Mesendoderm (in vitro differentiated cells): ENCODE results near the gene UNCX.
"Not testable (repeated sequence)": the region's sequence is repeated elsewhere in the genome, so short reads cannot be mapped to it uniquely, and the experiment has no call there.

Experiments used
- DNase-seq: peaks from one replicate; pipeline ENCODE4 v3.0.0; 2013
- H2AK5ac ChIP-seq: 2 replicates; pipeline ENCODE4 v1.6.1; 2013; ENCODE audit warnings: low read length, inconsistent platforms
- H2BK120ac ChIP-seq: 2 replicates; pipeline ENCODE4 v1.6.1; 2013; ENCODE audit warnings: low read depth, mild to moderate bottlenecking, low read length, moderate library complexity, mixed read lengths
- H2BK15ac ChIP-seq: replicated peaks from 2 replicates; pipeline ENCODE4 v1.6.1; 2013; ENCODE audit warnings: low read depth, mild to moderate bottlenecking, moderate library complexity
- H2BK5ac ChIP-seq: 2 replicates; pipeline ENCODE4 v1.6.1; 2013; ENCODE audit warnings: low read length, inconsistent platforms
- H3K18ac ChIP-seq: 2 replicates; pipeline ENCODE4 v1.6.1; 2013; ENCODE audit warnings: mild to moderate bottlenecking, low read length, mixed read lengths
- H3K23ac ChIP-seq: one replicate; pipeline ENCODE4 v1.6.1; 2013; ENCODE audit warnings: low read length
- H3K27ac ChIP-seq: 2 replicates; pipeline ENCODE4 v1.5.1; 2013; ENCODE audit warnings: low read depth, mild to moderate bottlenecking, inconsistent platforms, low read length, moderate library complexity
- H3K27me3 ChIP-seq: 2 replicates; pipeline ENCODE4 v1.6.1; 2013; ENCODE audit warnings: low read length, control low read depth, mild to moderate bottlenecking, inconsistent platforms; ENCODE audit not compliant: insufficient read depth, poor library complexity
- H3K36me3 ChIP-seq: 2 replicates; pipeline ENCODE4 v1.6.1; 2013; ENCODE audit warnings: low read length, inconsistent platforms; ENCODE audit not compliant: control insufficient read depth, insufficient read depth
- H3K4ac ChIP-seq: one replicate; pipeline ENCODE4 v1.6.1; 2013; ENCODE audit warnings: low read depth, mild to moderate bottlenecking, low read length, moderate library complexity
- H3K4me1 ChIP-seq: 2 replicates; pipeline ENCODE4 v1.6.1; 2013; ENCODE audit warnings: low read depth, low read length, inconsistent platforms; ENCODE audit not compliant: control insufficient read depth
- H3K4me2 ChIP-seq: 2 replicates; pipeline ENCODE4 v1.6.1; 2013; ENCODE audit warnings: low read length
- H3K4me3 ChIP-seq: 2 replicates; pipeline ENCODE4 v1.5.1; 2013; ENCODE audit warnings: mild to moderate bottlenecking, low read length
- H3K56ac ChIP-seq: one replicate; pipeline ENCODE4 v1.6.1; 2013; ENCODE audit warnings: low read length
- H3K79me1 ChIP-seq: 2 replicates; pipeline ENCODE4 v1.6.1; 2013; ENCODE audit warnings: low read length, inconsistent platforms
- H3K79me2 ChIP-seq: 2 replicates; pipeline ENCODE4 v1.6.1; 2013; ENCODE audit warnings: mild to moderate bottlenecking, low read length; ENCODE audit not compliant: control insufficient read depth, insufficient read depth
- H3K9ac ChIP-seq: 2 replicates; pipeline ENCODE4 v1.6.1; 2013; ENCODE audit warnings: low read length, inconsistent platforms
- H4K5ac ChIP-seq: one replicate; pipeline ENCODE4 v1.6.1; 2013; ENCODE audit warnings: low read length
- H4K8ac ChIP-seq: one replicate; pipeline ENCODE4 v1.6.1; 2013; ENCODE audit warnings: low read depth, mild to moderate bottlenecking, control low read depth, low read length, moderate library complexity
- WGBS: extraction: QIAGEN DNeasy Blood & Tissue Kit; methylation state at CpG from one replicate; pipeline ENCODE4 v1.1.7; 2013; ENCODE audit warnings: low lambda C conversion rate, missing lambda C conversion rate; ENCODE audit not compliant: insufficient coverage; ENCODE audit errors: extremely low coverage; 5-methylcytosine and 5-hydroxymethylcytosine counted together

Gene UNCX

DNA sequence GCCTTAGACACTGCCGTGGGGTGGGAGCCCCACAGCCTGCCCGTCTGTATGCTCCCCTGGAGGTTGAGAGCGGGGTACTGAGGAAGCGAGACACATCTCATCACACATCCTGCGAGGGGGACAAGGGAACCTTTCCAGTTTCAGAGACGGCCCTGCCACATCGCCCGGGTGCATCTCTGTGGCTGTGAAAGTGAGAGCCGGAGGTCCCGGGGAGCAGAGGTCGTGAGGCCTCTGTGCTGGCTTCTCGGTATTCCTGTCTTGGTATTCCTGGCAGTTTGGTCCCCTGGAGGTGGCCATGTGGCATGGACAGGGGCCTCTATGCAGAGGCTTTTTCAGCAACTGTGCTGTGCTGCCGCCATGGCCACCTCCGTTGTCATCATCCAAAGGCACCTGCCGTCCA lies 30.8 kb upstream of the UNCX start:
- Histone ChIP-seq H3K27me3 (no peaks in the 10 kb centered on the region), H3K4me2 (no peak overlapping the region), H2BK5ac (no peak overlapping the region), H3K79me1 (no peaks in the 10 kb centered on the region), H2BK15ac (no peak overlapping the region), H4K5ac (no peak overlapping the region), H3K56ac (no peak overlapping the region), H3K27ac (no peak overlapping the region), H3K4me3 (no peak overlapping the region), H3K4me1 (no peaks in the 10 kb centered on the region), H3K18ac (no peak overlapping the region), H4K8ac (no peak overlapping the region), H2AK5ac (no peak overlapping the region), H3K79me2 (no peaks in the 10 kb centered on the region), H3K4ac (no peak overlapping the region), H2BK120ac (no peak overlapping the region), H3K23ac (no peak overlapping the region), H3K36me3 (no peaks in the 10 kb centered on the region), H3K9ac (no peak overlapping the region)
- no peak for DNase-seq
- no CpG with 5 or more reads among the region's 15 CpGs for WGBS

DNA sequence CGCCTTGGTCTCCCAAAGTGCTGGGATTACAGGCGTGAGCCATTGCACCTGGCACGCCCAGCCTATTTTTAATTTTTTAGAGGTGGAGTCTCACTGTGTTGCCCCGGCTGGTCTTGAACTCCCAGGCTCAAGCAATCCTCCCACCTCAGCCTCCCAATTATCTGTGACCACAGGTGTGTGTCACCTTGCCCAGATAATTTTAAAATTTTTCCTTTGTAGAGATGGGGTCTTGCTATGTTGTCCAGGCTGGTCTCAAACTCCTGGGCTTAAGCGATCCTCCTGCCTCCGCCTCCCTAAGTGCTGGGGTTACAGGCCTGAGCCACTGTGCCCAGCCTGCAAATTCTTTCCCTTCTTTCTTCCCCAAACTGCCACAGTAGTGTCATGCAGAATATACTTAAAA lies 29.8 kb upstream of the UNCX start:
- H2BK120ac ChIP-seq, DNase-seq, H2AK5ac ChIP-seq, H4K5ac ChIP-seq, H3K79me2 ChIP-seq, H3K27ac ChIP-seq, H3K36me3 ChIP-seq, H3K56ac ChIP-seq, H2BK15ac ChIP-seq, H3K79me1 ChIP-seq, H4K8ac ChIP-seq, H3K4me1 ChIP-seq, H3K18ac ChIP-seq, H3K27me3 ChIP-seq, H3K23ac ChIP-seq, H3K9ac ChIP-seq, H3K4me3 ChIP-seq, H3K4me2 ChIP-seq, H2BK5ac ChIP-seq, H3K4ac ChIP-seq: not testable (repeated sequence)
- no CpG with 5 or more reads among the region's 6 CpGs for WGBS

DNA sequence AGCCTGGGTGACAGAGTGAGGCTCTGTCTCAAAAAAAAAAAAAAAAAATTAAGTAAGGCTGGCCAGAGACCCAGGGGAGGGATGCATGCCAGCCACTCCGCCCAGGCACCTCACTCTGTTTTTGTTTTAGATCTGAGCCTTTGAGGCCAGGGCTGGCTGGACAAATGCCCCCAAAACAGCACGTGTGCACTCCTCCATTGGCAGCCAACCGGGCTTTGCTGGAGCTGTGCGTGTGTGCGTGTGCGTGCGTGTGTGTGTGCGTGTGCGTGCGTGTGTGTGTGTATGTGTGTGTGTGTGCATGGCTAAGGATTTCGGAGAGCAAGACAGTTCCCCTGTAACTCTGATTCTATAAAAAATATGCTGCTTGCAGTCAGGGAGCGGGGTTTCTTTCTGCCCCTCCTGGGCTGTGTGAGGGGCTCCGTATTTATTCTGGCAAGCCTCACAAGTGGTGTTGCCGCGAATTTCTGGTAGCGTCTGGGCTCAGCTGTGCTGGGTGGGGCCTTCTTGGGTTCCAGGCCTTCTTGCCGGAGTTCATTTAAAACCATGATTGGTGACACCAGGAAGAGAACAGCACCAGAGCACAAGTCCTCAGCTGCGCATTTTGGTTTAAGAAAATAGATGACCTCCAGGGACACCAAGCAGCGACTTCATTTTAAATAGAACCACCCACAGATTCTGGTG lies 28.1 kb upstream of the UNCX start:
- no peak overlapping the region for H3K23ac ChIP-seq
- no peak overlapping the region for H3K27ac ChIP-seq
- H3K36me3 ChIP-seq, result no peaks in the 10 kb centered on the region
- no peak overlapping the region for H3K56ac ChIP-seq
- H3K79me1 ChIP-seq, result no peaks in the 10 kb centered on the region
- no peak overlapping the region for H3K4me2 ChIP-seq
- no peak overlapping the region for H3K9ac ChIP-seq
- H2AK5ac ChIP-seq, result no peak overlapping the region
- DNase-seq, result no peak
- no CpG with 5 or more reads among the region's 19 CpGs for WGBS
- no peak overlapping the region for H2BK120ac ChIP-seq
- no peak overlapping the region for H4K5ac ChIP-seq
- no peak overlapping the region for H3K18ac ChIP-seq
- no peak overlapping the region for H3K4me3 ChIP-seq
- no peak overlapping the region for H3K4ac ChIP-seq
- no peaks in the 10 kb centered on the region for H3K27me3 ChIP-seq
- H4K8ac ChIP-seq, result no peak overlapping the region
- H2BK15ac ChIP-seq, result no peak overlapping the region
- no peaks in the 10 kb centered on the region for H3K4me1 ChIP-seq
- no peak overlapping the region for H2BK5ac ChIP-seq
- H3K79me2 ChIP-seq, result no peaks in the 10 kb centered on the region

DNA sequence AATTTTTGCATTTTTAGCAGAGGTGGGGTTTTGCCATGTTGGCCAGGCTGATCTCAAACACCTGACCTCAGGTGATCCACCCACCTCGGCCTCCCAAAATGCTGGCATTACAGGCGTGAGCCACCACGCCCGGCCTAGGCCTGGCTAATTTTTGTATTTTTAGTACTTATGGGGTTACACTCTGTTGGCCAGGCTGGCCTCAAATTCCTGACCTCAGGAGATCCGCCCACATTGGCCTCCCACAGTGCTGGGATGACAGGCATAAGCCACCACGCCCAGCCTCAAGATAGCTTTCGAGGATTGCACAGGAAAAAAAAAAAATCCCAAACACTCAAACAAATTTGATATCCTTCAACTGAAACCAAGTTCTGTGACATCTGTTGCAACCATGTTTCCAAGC lies 26.9 kb upstream of the UNCX start:
- no CpG with 5 or more reads among the region's 7 CpGs for WGBS
- H3K4ac ChIP-seq, H3K79me1 ChIP-seq, H2BK15ac ChIP-seq, H2AK5ac ChIP-seq, H2BK120ac ChIP-seq, H4K8ac ChIP-seq, H4K5ac ChIP-seq, H3K36me3 ChIP-seq, H3K4me1 ChIP-seq, H3K56ac ChIP-seq, H3K4me3 ChIP-seq, H3K4me2 ChIP-seq, H2BK5ac ChIP-seq, H3K23ac ChIP-seq, H3K18ac ChIP-seq, H3K9ac ChIP-seq, DNase-seq, H3K27ac ChIP-seq, H3K79me2 ChIP-seq, H3K27me3 ChIP-seq: not testable (repeated sequence)

DNA sequence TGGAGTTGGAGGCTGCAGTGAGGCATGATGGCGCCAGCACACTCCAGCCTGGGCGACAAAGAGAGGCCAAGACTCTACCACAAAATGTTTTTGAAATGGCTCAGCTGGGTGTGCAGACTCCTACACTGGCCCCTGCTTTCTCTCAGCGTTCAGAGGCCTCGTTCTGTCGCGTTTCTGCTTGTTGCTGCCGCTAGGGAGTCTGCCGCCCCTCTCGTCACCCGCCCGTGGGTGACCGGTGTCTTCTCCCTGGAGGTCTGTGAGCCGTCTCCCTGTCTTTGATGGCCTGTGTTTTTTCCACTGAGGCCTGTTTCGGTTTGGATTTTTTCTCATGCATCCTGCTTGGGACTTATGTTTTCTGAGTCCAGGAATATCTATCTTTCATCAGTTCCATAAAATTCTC lies 23.6 kb upstream of the UNCX start:
- Histone ChIP-seq H4K5ac (no peak overlapping the region), H3K23ac (no peak overlapping the region), H3K18ac (no peak overlapping the region), H2BK15ac (no peak overlapping the region), H2AK5ac (no peak overlapping the region), H4K8ac (no peak overlapping the region), H3K79me2 (no peaks in the 10 kb centered on the region), H3K79me1 (no peaks in the 10 kb centered on the region), H3K27me3 (no peaks in the 10 kb centered on the region), H3K4me1 (no peaks in the 10 kb centered on the region), H2BK120ac (no peak overlapping the region), H3K56ac (no peak overlapping the region), H3K4me2 (no peak overlapping the region), H3K36me3 (no peaks in the 10 kb centered on the region), H3K9ac (no peak overlapping the region), H3K4me3 (no peak overlapping the region), H3K4ac (no peak overlapping the region), H2BK5ac (no peak overlapping the region), H3K27ac (no peak overlapping the region)
- WGBS, result no CpG with 5 or more reads among the region's 14 CpGs
- no peak for DNase-seq

DNA sequence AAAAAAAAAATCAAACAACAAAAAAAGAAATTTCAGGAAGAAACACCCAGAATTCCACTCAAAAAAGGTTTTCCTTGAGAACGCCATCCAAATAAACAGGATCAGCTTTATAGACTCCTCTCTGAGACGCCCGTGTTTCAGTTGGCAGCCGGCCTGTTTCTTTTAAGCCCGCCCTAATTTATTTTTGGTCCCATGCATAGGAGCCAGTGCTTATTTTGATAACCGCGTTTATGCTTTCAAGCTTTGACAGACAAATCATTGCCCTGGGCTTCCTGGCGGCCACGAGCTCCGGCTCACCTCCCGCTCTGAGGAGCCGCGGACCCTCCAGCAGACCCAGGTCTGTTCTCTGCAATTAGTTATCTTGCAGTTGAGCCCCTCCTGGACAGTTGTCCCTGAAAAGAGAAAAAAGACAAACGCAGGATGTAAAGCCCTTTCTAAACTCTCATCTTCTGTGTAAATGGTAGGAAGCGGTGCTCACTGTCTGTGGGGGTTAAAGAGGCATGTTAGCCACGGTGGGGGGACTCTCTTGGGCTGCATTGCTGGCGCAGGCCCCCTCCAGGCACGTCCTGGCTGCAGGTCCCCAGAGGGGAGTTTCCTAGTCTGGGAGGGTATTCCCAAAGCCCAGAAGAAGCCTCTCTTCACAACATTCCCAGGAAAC lies 22.2 kb upstream of the UNCX start:
- Histone ChIP-seq H3K4me1 (no peaks in the 10 kb centered on the region), H2BK5ac (no peak overlapping the region), H3K4me3 (no peak overlapping the region), H3K18ac (no peak overlapping the region), H3K9ac (no peak overlapping the region), H3K56ac (no peak overlapping the region), H3K4me2 (no peak overlapping the region), H4K8ac (no peak overlapping the region), H3K23ac (no peak overlapping the region), H3K27me3 (no peaks in the 10 kb centered on the region), H2AK5ac (no peak overlapping the region), H3K36me3 (no peaks in the 10 kb centered on the region), H4K5ac (no peak overlapping the region), H3K4ac (no peak overlapping the region), H3K27ac (no peak overlapping the region), H2BK120ac (no peak overlapping the region), H3K79me1 (no peaks in the 10 kb centered on the region), H3K79me2 (no peaks in the 10 kb centered on the region), H2BK15ac (no peak overlapping the region)
- no peak for DNase-seq
- WGBS, result no CpG with 5 or more reads among the region's 18 CpGs
